SU-DHL-6 (cell line): ENCODE results near the gene UNC5B.

Experiments used
- EZH2phosphoT487 ChIP-seq: fragments of 200-600 bp; sonication (generic), shearing (Covaris generic); conservative IDR thresholded peaks from 2 replicates; pipeline ENCODE4 v1.6.1; 2018; ENCODE audit warnings: mild to moderate bottlenecking, antibody characterized with exemption, low read length, moderate library complexity, mixed read lengths
- TF ChIP-seq, protein P1 (sequence below): fragments of 200-600 bp; sonication (generic); IDR thresholded peaks from one replicate; pipeline ENCODE4 v1.5.1; 2017; ENCODE audit warnings: antibody characterized with exemption, mild to moderate bottlenecking, low read length, moderate library complexity; ENCODE audit not compliant: insufficient read depth, poor library complexity, severe bottlenecking

DNA sequence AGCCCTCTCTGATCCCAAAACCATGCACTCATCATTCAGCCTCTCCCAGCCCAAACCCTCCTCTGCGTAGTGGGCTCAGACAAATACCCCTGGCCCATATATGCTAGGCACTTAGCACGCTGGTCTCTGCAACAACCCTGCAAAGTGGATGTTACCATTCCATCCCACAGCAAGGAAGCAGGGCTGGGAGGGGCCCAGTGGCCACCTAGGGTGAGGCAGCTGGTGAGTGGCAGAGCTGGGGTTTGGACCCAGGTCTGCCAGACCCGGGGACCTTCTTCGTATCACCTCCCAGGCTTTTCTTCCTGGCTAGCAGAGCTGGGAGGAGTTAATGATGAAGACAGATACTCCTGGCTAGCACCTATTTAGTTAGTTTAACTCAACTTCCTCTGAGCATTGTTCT lies 73.6 kb downstream of the UNC5B start:
- TF ChIP-seq, protein P1, sequence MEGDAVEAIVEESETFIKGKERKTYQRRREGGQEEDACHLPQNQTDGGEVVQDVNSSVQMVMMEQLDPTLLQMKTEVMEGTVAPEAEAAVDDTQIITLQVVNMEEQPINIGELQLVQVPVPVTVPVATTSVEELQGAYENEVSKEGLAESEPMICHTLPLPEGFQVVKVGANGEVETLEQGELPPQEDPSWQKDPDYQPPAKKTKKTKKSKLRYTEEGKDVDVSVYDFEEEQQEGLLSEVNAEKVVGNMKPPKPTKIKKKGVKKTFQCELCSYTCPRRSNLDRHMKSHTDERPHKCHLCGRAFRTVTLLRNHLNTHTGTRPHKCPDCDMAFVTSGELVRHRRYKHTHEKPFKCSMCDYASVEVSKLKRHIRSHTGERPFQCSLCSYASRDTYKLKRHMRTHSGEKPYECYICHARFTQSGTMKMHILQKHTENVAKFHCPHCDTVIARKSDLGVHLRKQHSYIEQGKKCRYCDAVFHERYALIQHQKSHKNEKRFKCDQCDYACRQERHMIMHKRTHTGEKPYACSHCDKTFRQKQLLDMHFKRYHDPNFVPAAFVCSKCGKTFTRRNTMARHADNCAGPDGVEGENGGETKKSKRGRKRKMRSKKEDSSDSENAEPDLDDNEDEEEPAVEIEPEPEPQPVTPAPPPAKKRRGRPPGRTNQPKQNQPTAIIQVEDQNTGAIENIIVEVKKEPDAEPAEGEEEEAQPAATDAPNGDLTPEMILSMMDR = no peak
- TF ChIP-seq EZH2phosphoT487 = no peak
